CD4-positive, alpha-beta T cell treated with Interleukin-17A for 1 hour (primary cell): Measurements from ENCODE around the gene PLN.

Experiments
- DNase-seq: peaks from one replicate; pipeline ENCODE4 v3.0.0-alpha.2; 2020

Gene PLN

DNA sequence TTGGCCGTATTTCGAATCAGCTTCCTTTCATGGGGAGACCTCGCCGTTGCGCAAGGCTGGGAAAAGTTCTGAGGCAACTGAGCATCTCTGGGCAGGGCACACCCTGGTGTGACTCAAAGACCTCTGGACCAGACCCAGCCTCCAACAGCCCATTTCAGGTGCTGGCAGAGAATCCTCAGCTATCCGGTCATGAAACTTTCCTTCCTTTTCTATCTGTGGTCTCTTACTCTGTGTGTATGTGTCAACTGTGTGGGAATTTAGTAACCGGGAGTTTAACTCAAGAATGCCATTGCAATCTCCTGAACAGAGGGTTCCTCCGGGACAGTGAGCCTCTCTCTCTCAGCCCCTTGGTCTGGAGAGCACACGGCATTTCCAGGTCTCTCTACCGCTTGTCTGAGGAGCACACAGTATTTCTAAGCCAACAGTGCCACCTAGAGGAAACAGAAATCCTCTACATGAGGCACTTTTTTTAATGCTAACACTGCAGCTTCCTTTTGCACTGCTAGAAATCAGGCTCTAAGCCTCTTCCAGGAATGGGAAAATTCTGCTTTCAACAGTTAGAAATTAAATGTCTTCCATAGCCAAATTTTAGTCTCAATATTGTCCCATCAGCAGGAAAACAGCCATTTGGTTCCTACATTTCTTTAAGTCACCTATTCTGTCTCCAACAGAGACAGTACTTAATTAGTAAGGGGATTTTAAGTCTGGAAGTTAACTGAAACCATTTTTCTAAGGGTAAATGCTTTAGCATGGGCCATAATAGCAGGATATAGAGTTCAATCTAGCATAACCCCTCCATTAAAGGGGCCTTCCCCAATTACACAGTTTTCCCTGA is 32.7 kb downstream of the PLN start:
- DNase-seq = peak; percentile 65

- DNase-seq = no peak
Measured at GRCh38 chr6:118581489-118581959, 33.4 kb downstream of the PLN start.

DNA sequence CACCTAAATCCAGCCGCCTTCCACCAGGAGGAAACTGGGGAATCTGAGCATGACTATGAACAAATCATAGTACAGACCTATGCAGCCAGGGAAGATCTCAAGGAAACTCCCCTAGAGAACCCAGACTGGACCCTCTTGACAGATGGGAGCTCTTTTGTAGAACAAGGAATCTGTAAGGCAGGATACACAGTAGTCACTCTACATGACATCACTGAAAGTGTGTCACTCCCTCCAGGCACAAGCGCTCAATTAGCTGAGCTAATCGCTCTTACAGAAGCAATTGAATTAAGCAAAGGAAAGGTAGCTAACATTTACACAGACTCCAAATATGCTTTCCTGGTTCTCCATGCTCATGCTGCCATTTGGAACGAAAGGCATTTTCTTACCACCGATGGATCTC is 36.8 kb downstream of the PLN start:
- no peak for DNase-seq

DNA sequence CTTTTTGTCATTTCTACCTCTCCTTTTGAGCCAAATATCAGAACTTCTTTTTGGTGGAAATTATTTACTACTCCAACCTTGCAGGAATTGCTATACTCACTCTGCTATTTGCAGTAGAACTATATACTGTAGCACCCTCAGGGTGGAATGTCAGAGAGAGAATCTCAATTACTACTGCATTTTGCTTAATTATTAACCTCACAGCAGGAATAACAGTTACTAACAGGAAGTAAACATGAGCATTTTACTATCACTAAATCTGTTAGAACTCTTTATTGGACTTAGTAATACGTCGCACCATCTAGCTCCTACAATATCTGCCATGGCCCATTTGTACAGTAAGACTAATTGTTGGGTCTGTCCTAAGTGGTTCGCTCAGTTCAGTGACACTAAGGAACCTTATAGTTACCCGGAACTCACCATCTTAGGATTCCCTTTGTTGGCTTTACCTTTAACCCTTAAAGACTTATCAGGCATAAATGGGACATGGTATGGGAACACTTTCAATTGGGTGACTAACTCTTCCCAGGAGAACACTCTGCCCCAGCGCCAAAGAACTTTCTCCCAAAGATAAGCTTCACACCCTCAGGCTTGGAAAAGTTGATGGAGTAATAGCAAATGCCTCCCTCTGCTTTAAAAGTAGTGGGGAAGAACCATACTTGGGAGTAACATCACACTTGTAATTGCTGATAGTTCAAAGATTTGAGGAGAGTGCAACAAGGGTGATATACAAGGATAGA is 38.8 kb downstream of the PLN start:
- DNase-seq = no peak

GRCh38 chr6:118588626-118589025 is 40.5 kb downstream of the PLN start:
- DNase-seq = no peak

- no peak for DNase-seq
Measured at GRCh38 chr6:118589186-118589585, 41.1 kb downstream of the PLN start.

DNA sequence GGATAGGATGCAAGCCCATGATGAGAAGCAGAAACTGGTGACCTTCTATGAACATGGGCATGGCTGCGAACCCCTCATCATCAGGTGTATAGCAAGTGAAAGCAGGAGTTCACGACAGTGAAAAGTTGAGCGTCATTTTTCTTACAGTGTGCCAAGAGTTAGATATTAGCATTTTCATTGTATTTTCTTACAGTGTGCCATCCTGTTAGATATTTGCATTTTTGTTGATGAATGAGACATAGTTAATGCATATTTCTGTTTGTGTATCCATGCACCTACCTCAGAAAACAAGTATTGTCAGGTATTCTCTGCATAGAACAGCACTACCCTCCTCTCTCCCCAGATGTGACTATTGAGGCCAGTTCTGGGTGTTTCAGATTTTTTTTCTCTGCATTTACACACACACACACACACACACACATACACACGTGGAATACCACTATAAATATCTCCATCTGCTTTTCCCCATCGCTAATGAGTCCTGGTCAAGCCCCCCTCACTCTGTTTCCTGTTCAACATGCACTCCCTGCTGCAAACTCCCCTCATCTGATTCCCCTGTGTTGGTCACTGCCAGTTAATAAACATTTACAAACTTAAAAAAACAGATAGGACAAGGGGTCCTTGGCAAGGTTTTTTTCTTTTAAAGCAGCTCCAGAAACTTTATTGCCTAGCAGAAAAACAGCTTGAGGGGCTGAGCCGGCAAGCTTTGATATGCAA is 41.7 kb downstream of the PLN start:
- no peak for DNase-seq

DNA sequence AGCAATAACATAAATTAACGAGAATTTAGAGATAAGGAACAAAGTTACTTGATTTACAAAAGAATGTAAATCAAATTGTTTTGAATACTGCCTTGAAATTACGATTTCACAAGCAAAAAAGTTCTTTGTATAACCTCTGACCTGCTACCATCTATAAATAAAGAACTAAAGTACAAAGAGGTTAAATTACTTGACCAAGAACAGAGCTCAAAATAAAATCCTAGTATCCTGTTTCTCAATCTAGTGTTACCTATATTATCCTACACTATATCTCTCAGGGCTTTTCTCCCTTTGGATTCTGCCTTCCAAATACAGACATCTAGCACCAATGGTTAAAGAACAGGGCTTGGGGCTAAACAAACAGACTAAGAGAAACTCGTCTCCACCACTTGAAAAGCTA is 43.8 kb downstream of the PLN start:
- DNase-seq = no peak

GRCh38 chr6:118594877-118595276 is 46.8 kb downstream of the PLN start:
- no peak for DNase-seq

DNA sequence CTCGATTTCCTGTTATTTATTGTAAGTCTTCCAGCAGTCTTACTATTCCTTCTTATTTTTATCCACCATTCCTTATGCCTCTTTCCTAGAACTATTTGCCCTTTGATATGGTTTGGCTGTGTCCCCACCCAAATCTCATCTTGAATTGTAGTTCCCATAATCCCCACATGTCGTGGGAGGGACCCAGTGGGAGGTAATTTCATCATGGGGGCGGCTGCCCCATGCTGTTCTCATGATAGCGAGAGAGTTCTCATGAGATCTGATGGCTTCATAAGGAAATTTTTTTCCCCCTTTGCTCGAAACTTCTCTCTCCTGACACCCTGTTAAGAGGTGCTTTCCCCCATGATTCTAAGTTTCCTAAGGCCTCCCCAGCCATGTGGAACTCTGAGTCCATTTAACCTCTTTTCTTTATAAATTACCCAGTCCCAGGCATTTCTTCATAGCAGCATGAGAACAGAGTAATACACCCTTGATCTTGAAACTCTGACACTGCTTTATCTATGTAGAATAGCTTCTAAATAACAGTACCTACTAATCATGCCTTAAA is 48.8 kb downstream of the PLN start:
- no peak for DNase-seq

DNA sequence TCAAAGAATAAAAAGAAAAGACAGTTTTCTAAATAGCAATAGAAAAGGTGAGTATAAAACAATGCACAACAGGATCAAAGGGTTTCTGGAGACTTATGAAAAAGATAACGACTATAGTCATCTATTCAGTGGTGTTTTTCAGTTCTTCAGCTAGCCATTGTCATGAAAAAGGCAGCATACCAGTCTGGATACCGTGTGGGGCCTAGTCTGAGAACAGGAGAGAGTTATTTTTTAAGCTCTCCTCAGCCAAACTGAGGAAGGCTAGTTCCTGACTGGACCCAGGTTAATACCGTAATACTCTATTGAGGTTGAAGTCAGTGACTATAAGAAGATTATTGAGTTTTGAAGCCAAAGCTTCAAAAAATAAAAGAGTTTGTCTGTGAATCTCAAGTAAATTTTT is 49.5 kb downstream of the PLN start:
- DNase-seq = no peak

- no peak for DNase-seq
Measured at GRCh38 chr6:118598324-118598723, 50.2 kb downstream of the PLN start.

GRCh38 chr6:118602300-118602699 is 54.2 kb downstream of the PLN start:
- DNase-seq = no peak

- no peak for DNase-seq
Measured at GRCh38 chr6:118603372-118603771, 55.3 kb downstream of the PLN start.

GRCh38 chr6:118606268-118606667 is 58.2 kb downstream of the PLN start:
- no peak for DNase-seq

GRCh38 chr6:118606858-118607257 is 58.8 kb downstream of the PLN start:
- DNase-seq = no peak
